SH-SY5Y (cell line): Measurements from ENCODE around the gene RIMS1.

Experiments used
- GATA2 ChIP-seq: IDR thresholded peaks from 2 replicates; pipeline ENCODE4 v1.6.1; 2011; ENCODE audit warnings: mild to moderate bottlenecking, low read depth, low read length
- GATA3 ChIP-seq: IDR thresholded peaks from 2 replicates; pipeline ENCODE4 v1.6.1; 2011; ENCODE audit warnings: low read depth, mild to moderate bottlenecking, low read length, moderate library complexity

The RIMS1 gene

DNA sequence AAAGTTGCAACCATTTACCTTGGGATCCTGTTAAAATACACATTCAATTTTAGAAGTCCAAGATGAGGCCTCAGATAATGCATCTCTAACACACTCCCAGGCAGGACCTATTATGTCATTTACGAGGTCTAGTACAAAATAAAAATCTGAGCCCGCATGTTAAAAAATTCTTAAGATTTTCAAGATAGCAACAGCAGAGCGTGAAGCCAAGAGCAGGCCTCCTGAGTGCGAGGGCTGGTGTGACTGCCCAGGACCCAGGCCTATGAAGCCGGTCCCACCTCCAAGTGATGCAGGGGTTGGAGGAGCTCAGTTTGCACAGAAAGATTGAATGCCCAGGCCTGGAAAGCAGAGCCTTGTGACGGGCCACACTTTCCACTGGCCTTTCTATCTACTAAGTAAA is 524.4 kb downstream of the RIMS1 start:
- no peak for TF ChIP-seq GATA3
- TF ChIP-seq GATA2, result no peak

- TF ChIP-seq GATA2 (no peak; the same call in 1 of the 2 replicates), GATA3 (no peak)
Observed at GRCh38 chr6:72411872-72412708, 525.7 kb downstream of the RIMS1 start.

GRCh38 chr6:72412709-72413044 is 526.3 kb downstream of the RIMS1 start:
- no peak for TF ChIP-seq GATA3
- TF ChIP-seq GATA2, result no peak

DNA sequence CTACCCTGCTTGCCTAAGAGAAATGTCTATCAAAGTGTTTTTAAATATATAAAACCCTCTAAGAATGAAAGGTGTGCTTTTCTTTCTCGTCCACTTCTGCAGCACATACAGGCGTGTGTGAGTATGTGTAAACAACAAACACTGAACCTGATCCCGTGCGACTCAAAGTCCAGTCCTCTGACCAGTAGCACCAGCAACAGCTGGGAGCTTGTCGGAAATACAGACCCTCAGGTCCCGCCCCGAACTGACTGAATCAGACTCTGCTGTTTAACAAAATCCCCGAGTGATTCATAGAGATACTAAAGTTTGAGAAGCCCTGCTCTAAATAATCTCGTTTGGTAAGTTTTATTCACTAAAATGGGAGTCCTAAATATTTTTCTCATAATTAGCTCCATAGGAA is 527.5 kb downstream of the RIMS1 start:
- no peak for TF ChIP-seq GATA2
- no peak for TF ChIP-seq GATA3

GRCh38 chr6:72414657-72415056 is 528.3 kb downstream of the RIMS1 start:
- TF ChIP-seq GATA2 (no peak), GATA3 (no peak)

- TF ChIP-seq GATA3, result no peak
- no peak for TF ChIP-seq GATA2
Observed at GRCh38 chr6:72416744-72417465, 530.6 kb downstream of the RIMS1 start.

DNA sequence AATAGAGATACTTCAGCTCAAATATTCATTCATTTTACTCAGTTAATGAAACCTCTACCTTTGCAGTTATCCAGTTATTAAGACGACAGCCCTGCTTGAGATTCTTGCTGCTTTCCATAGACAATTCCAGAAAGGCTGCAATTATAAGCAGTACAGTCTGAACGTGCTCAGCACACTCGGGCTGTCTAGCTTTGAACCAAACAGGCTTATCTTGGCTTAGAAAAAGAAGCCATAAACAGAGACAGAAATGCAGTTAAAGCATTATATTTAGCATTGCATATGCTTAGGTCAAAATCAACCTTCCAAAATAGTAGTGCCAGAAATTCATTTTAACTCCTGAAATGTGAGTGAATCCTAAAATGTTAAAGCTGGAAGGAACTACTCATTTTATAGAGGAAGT is 531.4 kb downstream of the RIMS1 start:
- TF ChIP-seq GATA3, result no peak
- TF ChIP-seq GATA2, result no peak

DNA sequence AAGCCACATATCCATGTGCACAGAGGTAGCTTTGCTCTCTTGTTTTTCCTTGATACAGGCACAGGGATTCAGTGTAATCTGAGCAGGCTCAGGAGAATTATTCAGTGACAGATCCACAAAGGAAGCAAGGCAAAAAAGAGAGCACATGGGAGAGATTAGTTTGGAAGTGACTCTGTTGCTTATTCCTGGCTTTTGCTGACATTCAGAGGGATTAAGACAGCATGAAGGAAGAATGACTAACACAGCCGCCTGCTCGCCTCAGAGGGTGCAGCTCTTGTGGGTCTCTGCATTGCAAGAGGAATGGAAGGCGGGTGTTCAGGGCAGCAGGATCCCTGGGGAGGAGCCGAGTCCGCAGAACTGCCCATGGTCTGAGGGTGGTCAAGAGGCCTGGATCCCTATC is 532.1 kb downstream of the RIMS1 start:
- TF ChIP-seq GATA2 (no peak), GATA3 (no peak)

DNA sequence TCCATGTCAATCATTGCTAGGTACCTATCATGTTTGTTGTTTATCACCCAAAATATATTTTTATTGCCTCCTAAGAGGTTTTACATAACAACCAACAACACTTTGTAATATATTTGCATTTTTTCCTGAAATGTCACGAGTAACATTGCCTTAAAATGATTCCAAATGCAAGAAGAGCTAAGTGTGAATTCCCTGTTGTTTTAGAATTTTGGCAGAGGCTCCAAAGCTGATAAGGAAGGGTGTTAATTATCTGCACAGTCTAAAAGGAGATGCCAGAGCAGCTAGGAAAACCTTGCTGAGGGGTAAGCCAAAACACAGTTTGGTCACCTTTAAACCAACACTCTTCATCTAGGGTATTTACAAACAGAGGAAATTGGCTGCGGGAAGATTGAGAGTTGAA is 533.6 kb downstream of the RIMS1 start:
- no peak for TF ChIP-seq GATA2

GRCh38 chr6:72420409-72420808 is 534.1 kb downstream of the RIMS1 start:
- TF ChIP-seq GATA3, result no peak
- TF ChIP-seq GATA2, result no peak

GRCh38 chr6:72421387-72421786 is 535.0 kb downstream of the RIMS1 start:
- TF ChIP-seq GATA3 (no peak), GATA2 (no peak)

DNA sequence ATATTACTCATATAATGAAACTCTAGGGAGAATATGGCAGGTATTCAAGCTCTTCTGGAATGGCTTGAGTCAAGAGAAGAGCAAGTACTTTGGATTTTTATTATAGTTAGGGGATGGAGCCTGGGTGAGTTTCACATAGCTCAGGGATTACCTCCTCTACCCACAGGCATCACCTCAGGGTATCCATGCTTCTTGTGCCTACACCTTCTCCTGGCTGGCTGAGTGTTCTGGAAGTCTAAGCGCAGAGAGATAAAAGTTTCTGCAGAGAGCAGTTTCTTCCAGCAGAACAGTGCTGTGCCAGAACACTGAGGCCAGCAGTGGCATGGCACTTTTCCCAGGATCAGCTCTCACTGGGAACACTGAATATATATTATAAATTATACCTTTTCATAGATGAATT is 535.8 kb downstream of the RIMS1 start:
- no peak for TF ChIP-seq GATA2

DNA sequence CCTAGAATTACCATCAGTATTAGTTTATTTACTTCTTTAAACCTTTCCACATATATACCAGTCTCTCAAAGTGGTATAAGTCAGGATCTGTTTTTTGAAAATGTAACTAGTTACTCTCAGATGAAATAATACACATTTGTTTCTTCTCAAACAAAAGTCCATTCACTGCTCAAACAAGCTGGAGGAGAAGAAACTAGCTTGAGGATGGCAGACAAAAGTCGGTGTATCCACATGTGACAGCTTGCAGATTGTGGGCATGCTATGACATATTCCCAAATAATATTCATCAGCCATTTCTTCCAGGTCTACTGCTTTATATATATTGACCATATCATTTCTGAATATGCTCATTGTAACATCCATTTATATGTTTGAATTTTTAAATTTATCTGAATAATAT is 538.1 kb downstream of the RIMS1 start:
- TF ChIP-seq GATA3 (no peak), GATA2 (no peak)

- TF ChIP-seq GATA3 (no peak), GATA2 (no peak)
Observed at GRCh38 chr6:72425003-72425681, 538.8 kb downstream of the RIMS1 start.

GRCh38 chr6:72440611-72441010 is 554.3 kb downstream of the RIMS1 start:
- TF ChIP-seq GATA2, result no peak
- TF ChIP-seq GATA3, result no peak
